DOHH2 (cell line): Measurements from ENCODE around the gene DGKA.

Source experiments
- CTCF ChIP-seq: fragments of 200-600 bp; sonication (generic); IDR thresholded peaks from one replicate; pipeline ENCODE4 v1.5.1; 2014; ENCODE audit warnings: antibody characterized with exemption, mild to moderate bottlenecking, low read depth, low read length; ENCODE audit not compliant: poor library complexity, severe bottlenecking
- EZH2phosphoT487 ChIP-seq: fragments of 200-600 bp; sonication (generic); IDR thresholded peaks from 2 replicates; pipeline ENCODE4 v1.6.1; 2017; ENCODE audit warnings: borderline replicate concordance, mild to moderate bottlenecking, antibody characterized with exemption, low read length, moderate library complexity, mixed read lengths

DNA sequence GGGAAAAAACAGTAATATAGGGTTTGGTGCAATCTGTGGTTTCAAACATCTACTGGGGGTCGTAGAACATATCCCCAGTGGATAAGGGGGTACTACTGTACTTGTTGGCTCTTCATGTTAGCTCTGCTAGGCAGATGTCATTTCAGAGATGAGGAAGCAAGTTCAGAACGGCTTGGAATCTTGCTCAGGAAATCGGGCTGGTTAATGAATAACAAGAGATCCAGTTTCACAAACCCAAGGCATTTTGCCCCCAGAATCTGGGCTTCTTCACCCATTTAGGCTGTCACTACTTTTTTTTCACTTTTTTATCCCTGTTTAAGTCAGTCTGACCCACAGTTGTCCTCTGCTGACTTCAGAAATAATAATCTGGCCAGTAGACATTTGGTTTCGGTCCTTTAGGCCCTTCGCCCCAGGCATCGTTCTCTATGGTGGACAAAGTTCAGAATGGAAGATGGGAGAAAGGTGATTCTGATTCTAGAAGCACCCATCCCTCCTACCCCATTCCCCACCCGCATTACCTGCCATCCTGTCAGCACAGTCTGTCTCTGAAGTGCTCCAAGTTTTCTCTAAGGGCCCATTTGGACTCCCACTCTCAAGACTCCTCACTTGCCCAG, 70.6 kb downstream of the DGKA start:
- no peak for TF ChIP-seq EZH2phosphoT487
- TF ChIP-seq CTCF: no peak
